Stomach (tissue), 4 donors: ENCODE measurements around the gene USP24.

Experiments
- EP300 ChIP-seq: sonication (generic); formaldehyde crosslinking; IDR thresholded peaks from one replicate; pipeline ENCODE4 v1.6.1; 2017; ENCODE audit warnings: antibody characterized with exemption
- POLR2A ChIP-seq, 4 donors: fragments of 450-650 bp; IDR thresholded peaks; one replicate each; pipeline ENCODE4 v1.6.1; 2016; ENCODE audit warnings: antibody characterized with exemption in 4 of 4, control low read depth in 2 of 4, mild to moderate bottlenecking in 1 of 4, moderate library complexity in 1 of 4
- TF ChIP-seq, protein P1 (sequence below), 7 experiments: fragments of 450-650 bp in 4 of 7; fragments of 200-600 bp in 3 of 7; sonication (generic) in 3 of 7; IDR thresholded peaks; one replicate each; pipeline ENCODE4 v1.5.1; 2016 to 2019; ENCODE audit warnings: antibody characterized with exemption in 7 of 7, control low read depth in 2 of 7, mild to moderate bottlenecking in 1 of 7

- TF ChIP-seq POLR2A (IDR thresholded peaks at IDR 0.05) (no peak), EP300 (no peak)
- TF ChIP-seq, protein P1, sequence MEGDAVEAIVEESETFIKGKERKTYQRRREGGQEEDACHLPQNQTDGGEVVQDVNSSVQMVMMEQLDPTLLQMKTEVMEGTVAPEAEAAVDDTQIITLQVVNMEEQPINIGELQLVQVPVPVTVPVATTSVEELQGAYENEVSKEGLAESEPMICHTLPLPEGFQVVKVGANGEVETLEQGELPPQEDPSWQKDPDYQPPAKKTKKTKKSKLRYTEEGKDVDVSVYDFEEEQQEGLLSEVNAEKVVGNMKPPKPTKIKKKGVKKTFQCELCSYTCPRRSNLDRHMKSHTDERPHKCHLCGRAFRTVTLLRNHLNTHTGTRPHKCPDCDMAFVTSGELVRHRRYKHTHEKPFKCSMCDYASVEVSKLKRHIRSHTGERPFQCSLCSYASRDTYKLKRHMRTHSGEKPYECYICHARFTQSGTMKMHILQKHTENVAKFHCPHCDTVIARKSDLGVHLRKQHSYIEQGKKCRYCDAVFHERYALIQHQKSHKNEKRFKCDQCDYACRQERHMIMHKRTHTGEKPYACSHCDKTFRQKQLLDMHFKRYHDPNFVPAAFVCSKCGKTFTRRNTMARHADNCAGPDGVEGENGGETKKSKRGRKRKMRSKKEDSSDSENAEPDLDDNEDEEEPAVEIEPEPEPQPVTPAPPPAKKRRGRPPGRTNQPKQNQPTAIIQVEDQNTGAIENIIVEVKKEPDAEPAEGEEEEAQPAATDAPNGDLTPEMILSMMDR (IDR thresholded peaks at IDR 0.05): no peak
Measured at GRCh38 chr1:55185832-55186231, 29.3 kb downstream of the USP24 start.
